ENCODE measurements around the gene MC1R.

- no peak for TF ChIP-seq CTCF (conservative IDR thresholded peaks at IDR 0.05)
- no peak for TF ChIP-seq ZFX (IDR thresholded peaks at IDR 0.05)
Observed at GRCh38 chr16:89958596-89958995, 39.9 kb downstream of the MC1R start.
